ENCODE data around the gene RBBP5.

- no peak for TF ChIP-seq CTCF (IDR thresholded peaks at IDR 0.05)
- no peak for TF ChIP-seq POLR2A (IDR thresholded peaks at IDR 0.05)
Measured at GRCh38 chr1:205128050-205128449, 6.3 kb upstream of the RBBP5 start.
